Measurements from ENCODE around the gene POLG2.
"Not testable (repeated sequence)": the region's sequence is repeated elsewhere in the genome, so short reads cannot be mapped to it uniquely, and the experiment has no call there.

DNA sequence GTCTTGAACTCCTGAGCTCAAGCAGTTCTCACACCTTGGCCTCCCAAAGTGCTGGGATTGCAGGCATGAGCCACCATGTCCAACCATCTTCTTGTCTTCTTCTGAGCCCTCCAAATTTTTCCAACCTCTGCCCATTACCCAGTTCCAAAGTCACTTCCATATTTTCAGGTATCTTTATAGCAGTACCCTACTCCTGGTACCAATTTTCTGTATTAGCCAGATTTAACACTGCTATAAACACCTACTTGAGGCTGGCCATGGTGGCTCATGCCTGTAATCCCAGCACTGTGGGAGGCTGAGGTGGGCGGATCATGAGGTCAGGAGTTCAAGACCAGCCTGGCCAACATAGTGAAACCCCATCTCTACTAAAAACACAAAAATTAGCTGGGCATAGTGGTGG lies 57.3 kb downstream of the POLG2 start:
- TF ChIP-seq CTCF (conservative IDR thresholded peaks at IDR 0.05; ENCODE audit: low read length); EZH2phosphoT487 (IDR thresholded peaks at IDR 0.05; ENCODE audit: borderline replicate concordance): not testable (repeated sequence)
